HG03025 (cell line): ENCODE results near the gene ABCA5.

Experiments
- ATAC-seq: cut with Tn5 transposase; IDR thresholded peaks from one replicate; pipeline ENCODE4 v1.9.1; 2021; ENCODE audit warnings: mild to moderate bottlenecking, moderate library complexity; ENCODE audit not compliant: unreplicated experiment, low FRiP score

Gene ABCA5

GRCh38 chr17:69269131-69269998 lies 57.6 kb downstream of the ABCA5 start:
- ATAC-seq, result no peak

GRCh38 chr17:69268543-69269014 lies 58.4 kb downstream of the ABCA5 start:
- no peak for ATAC-seq

GRCh38 chr17:69267219-69267618 lies 59.7 kb downstream of the ABCA5 start:
- ATAC-seq, result no peak

- ATAC-seq, result no peak
Observed at GRCh38 chr17:69265873-69266272, 61.1 kb downstream of the ABCA5 start.

- no peak for ATAC-seq
Observed at GRCh38 chr17:69254187-69254586, 72.7 kb downstream of the ABCA5 start.

- no peak for ATAC-seq
Observed at GRCh38 chr17:69250641-69251040, 76.3 kb downstream of the ABCA5 start.

GRCh38 chr17:69246726-69247375 lies 80.1 kb downstream of the ABCA5 start:
- ATAC-seq, result no peak

- no peak for ATAC-seq
Observed at GRCh38 chr17:69246202-69246601, 80.7 kb downstream of the ABCA5 start.

GRCh38 chr17:69245617-69246016 lies 81.3 kb downstream of the ABCA5 start:
- no peak for ATAC-seq

- ATAC-seq, result no peak
Observed at GRCh38 chr17:69239611-69240600, 87.0 kb downstream of the ABCA5 start.

- ATAC-seq, result no peak
Observed at GRCh38 chr17:69236946-69237345, 90.0 kb downstream of the ABCA5 start.

- ATAC-seq, result no peak
Observed at GRCh38 chr17:69236464-69236863, 90.5 kb downstream of the ABCA5 start.

- ATAC-seq, result peak; percentile 92
Observed at GRCh38 chr17:69235338-69236058, 91.4 kb downstream of the ABCA5 start.

GRCh38 chr17:69232650-69233049 lies 94.3 kb downstream of the ABCA5 start:
- no peak for ATAC-seq

GRCh38 chr17:69231521-69231920 lies 95.4 kb downstream of the ABCA5 start:
- ATAC-seq, result no peak

- ATAC-seq, result no peak
Observed at GRCh38 chr17:69230939-69231338, 96.0 kb downstream of the ABCA5 start.

- ATAC-seq, result no peak
Observed at GRCh38 chr17:69228576-69228975, 98.4 kb downstream of the ABCA5 start, which contains the start of gene ABCA10. TSS of gene ABCA10 (minus strand) at chr17:69228824. CDS start at chr17:69225358, 3,466 bp downstream.

- ATAC-seq, result no peak
Observed at GRCh38 chr17:69228018-69228417, 98.9 kb downstream of the ABCA5 start.

GRCh38 chr17:69227541-69227940 lies 99.4 kb downstream of the ABCA5 start:
- no peak for ATAC-seq

GRCh38 chr17:69223809-69224208 lies 103.1 kb downstream of the ABCA5 start:
- ATAC-seq, result peak; percentile 82
